CD14-positive monocyte (primary cell): ENCODE measurements around the gene BEST1. TPM values are rescaled to one million over a fixed set of nuclear protein-coding genes. Genes with fewer than 3 reads are reported as not detected.

Experiments
- DNase-seq, 3 donors: peaks; one replicate each; pipeline ENCODE4 v3.0.0-alpha.2; 2011 to 2022
- H2AFZ ChIP-seq: 2 replicates; pipeline ENCODE4 v1.6.0; 2012; ENCODE audit warnings: mild to moderate bottlenecking, low read depth, low read length, inconsistent platforms; ENCODE audit not compliant: insufficient read depth, poor library complexity, severe bottlenecking
- H3K27ac ChIP-seq, 2 donors: 1 replicate in 1 of 2; 2 replicates in 1 of 2; pipeline ENCODE4 v1.5.1; 2012 to 2013; ENCODE audit warnings: low read length in 2 of 2, control low read depth in 1 of 2, inconsistent platforms in 1 of 2, low read depth in 1 of 2, mild to moderate bottlenecking in 1 of 2
- H3K27me3 ChIP-seq, 2 donors: one replicate each; pipeline versions ENCODE4 v1.6.0 to v1.6.1; 2011 to 2013; ENCODE audit warnings: low read length in 2 of 2; ENCODE audit not compliant: control insufficient read depth in 2 of 2, insufficient read depth in 2 of 2
- H3K36me3 ChIP-seq, 2 donors: replicated peaks in 1 of 2; 1 replicate in 1 of 2; 2 replicates in 1 of 2; pipeline versions ENCODE4 v1.5.1 to v1.6.1; 2012 to 2013; ENCODE audit warnings: low read length in 2 of 2, control low read depth in 1 of 2, inconsistent platforms in 1 of 2, mild to moderate bottlenecking in 1 of 2; ENCODE audit not compliant: insufficient read depth in 2 of 2, control insufficient read depth in 1 of 2
- H3K4me1 ChIP-seq, 2 donors: 1 replicate in 1 of 2; 2 replicates in 1 of 2; pipeline versions ENCODE4 v1.5.1 to v1.6.1; 2012 to 2013; ENCODE audit warnings: low read length in 2 of 2, control low read depth in 1 of 2, inconsistent platforms in 1 of 2, mild to moderate bottlenecking in 1 of 2, moderate library complexity in 1 of 2; ENCODE audit not compliant: insufficient read depth in 2 of 2, control insufficient read depth in 1 of 2
- H3K4me2 ChIP-seq: replicated peaks from 2 replicates; pipeline ENCODE3; 2012; ENCODE audit warnings: low read length, moderate library complexity, mild to moderate bottlenecking; ENCODE audit not compliant: poor library complexity, severe bottlenecking; ENCODE audit errors: extremely low read depth
- H3K4me3 ChIP-seq, 3 experiments: fragments of 200-600 bp in 1 of 3; sonication (generic) in 1 of 3; replicated peaks in 1 of 3; 1 replicate in 2 of 3; 2 replicates in 1 of 3; pipeline ENCODE4 v1.5.1; 2011 to 2013; ENCODE audit warnings: low read length in 3 of 3, mild to moderate bottlenecking in 3 of 3, control low read depth in 2 of 3, low read depth in 2 of 3, inconsistent platforms in 1 of 3, moderate library complexity in 1 of 3
- H3K79me2 ChIP-seq: 2 replicates; pipeline ENCODE4 v1.6.0; 2012; ENCODE audit warnings: mild to moderate bottlenecking, control low read depth, inconsistent platforms, low read length, moderate library complexity; ENCODE audit not compliant: insufficient read depth
- H3K9ac ChIP-seq: 2 replicates; pipeline ENCODE4 v1.6.0; 2017; ENCODE audit warnings: low read length, mild to moderate bottlenecking; ENCODE audit not compliant: insufficient read depth, poor library complexity, severe bottlenecking
- H3K9me3 ChIP-seq, 2 donors: replicated peaks in 1 of 2; 1 replicate in 1 of 2; 2 replicates in 1 of 2; pipeline versions ENCODE4 v1.5.1 to v1.6.1; 2012 to 2013; ENCODE audit warnings: low read length in 2 of 2, control low read depth in 1 of 2; ENCODE audit not compliant: control insufficient read depth in 1 of 2, insufficient read depth in 1 of 2
- H4K20me1 ChIP-seq: 2 replicates; pipeline ENCODE4 v1.6.0; 2012; ENCODE audit warnings: mild to moderate bottlenecking, low read length, control low read depth, moderate library complexity; ENCODE audit not compliant: insufficient read depth
- H3K27ac Mint-ChIP-seq, 7 donors: one replicate each; pipeline ENCODE4 v1.8.0; 2020; ENCODE audit warnings: mild to moderate bottlenecking in 7 of 7, mixed read lengths in 7 of 7, moderate library complexity in 6 of 7, inconsistent platforms in 2 of 7
- H3K27me3 Mint-ChIP-seq, 3 donors: one replicate each; pipeline ENCODE4 v1.8.0; 2021 to 2022; ENCODE audit warnings: low read depth in 3 of 3, mild to moderate bottlenecking in 3 of 3, mixed read lengths in 3 of 3, moderate library complexity in 3 of 3, inconsistent platforms in 1 of 3
- H3K36me3 Mint-ChIP-seq, 2 donors: one replicate each; pipeline ENCODE4 v1.8.0; 2020; ENCODE audit warnings: mixed read lengths in 2 of 2, inconsistent platforms in 1 of 2, mild to moderate bottlenecking in 1 of 2
- H3K4me1 Mint-ChIP-seq: one replicate; pipeline ENCODE4 v1.8.0; 2020; ENCODE audit warnings: mild to moderate bottlenecking, mixed read lengths
- H3K4me3 Mint-ChIP-seq, 2 donors: one replicate each; pipeline ENCODE4 v1.8.0; 2020; ENCODE audit warnings: mild to moderate bottlenecking in 2 of 2, mixed read lengths in 2 of 2, moderate library complexity in 1 of 2
- H3K9me3 Mint-ChIP-seq, 7 donors: one replicate each; pipeline ENCODE4 v1.8.0; 2020 to 2022; ENCODE audit warnings: mixed read lengths in 7 of 7, mild to moderate bottlenecking in 6 of 7, moderate library complexity in 6 of 7, inconsistent platforms in 2 of 7
- CTCF ChIP-seq: fragments of 200-600 bp; IDR thresholded peaks from one replicate; pipeline ENCODE4 v1.8.0; 2022; ENCODE audit warnings: antibody characterized with exemption, mild to moderate bottlenecking
- WGBS: methylation state at CpG from one replicate; pipeline ENCODE4 v1.1.5; 2013; ENCODE audit warnings: missing lambda C conversion rate; ENCODE audit not compliant: insufficient coverage; 5-methylcytosine and 5-hydroxymethylcytosine counted together
- intact Hi-C, 2 donors: fragments of 100-400 bp; cut with micrococcal nuclease; formaldehyde crosslinking; loops; one replicate each; pipeline versions ENCODE4 v1.15.0 to v1.15.1; 2023
- polyA plus RNA-seq, 3 donors: library from polyadenylated mRNA; depleted of rRNA in 1 of 3; unstranded in 2 of 3; stranded (reverse) in 1 of 3; fragments of 300-500 nt in 2 of 3; fragments of >200 nt in 1 of 3; fragmentation: Illumina TruSeq in 2 of 3; gene quantifications; 1 replicate in 2 of 3; 2 replicates in 1 of 3; pipeline ENCODE4 v1.2.3, GENCODE V29; 2012 to 2021

Gene BEST1
- polyA plus RNA-seq, 3 donors, result 5.9 to 24.9 (median 7.4) TPM

GRCh38 chr11:61905801-61906521 lies 44.2 kb upstream of the BEST1 start:
- Mint-ChIP-seq H3K27me3 (peaks cover 5 to 18% (median 8%) of the 10 kb centered on the region in 3 donors), H3K27ac (no peak overlapping the region), H3K4me1 (peaks cover 5% of the 10 kb centered on the region), H3K9me3 (peaks cover 0 to 5% (median 1%) of the 10 kb centered on the region in 7 donors), H3K4me3 (no peak overlapping the region), H3K36me3 (no peaks in the 10 kb centered on the region)
- 100% methylated on average over 7 of the region's 14 CpGs for WGBS
- H3K4me2 ChIP-seq, result no peak overlapping the region
- no peak overlapping the region for H3K9ac ChIP-seq
- no peak overlapping the region for H3K27ac ChIP-seq
- no peak for TF ChIP-seq CTCF
- no peak overlapping the region for H3K4me3 ChIP-seq
- peaks cover 0 to 10% of the 10 kb centered on the region in 2 donors for H3K27me3 ChIP-seq
- no peaks in the 10 kb centered on the region for H3K79me2 ChIP-seq
- peaks cover 2 to 10% of the 10 kb centered on the region in 2 donors for H3K4me1 ChIP-seq
- intact Hi-C loops, result no loop called here
- no peak overlapping the region for H2AFZ ChIP-seq
- no peaks in the 10 kb centered on the region for H3K9me3 ChIP-seq
- no peak for DNase-seq
- H4K20me1 ChIP-seq, result no peaks in the 10 kb centered on the region
- no peaks in the 10 kb centered on the region for H3K36me3 ChIP-seq

- Mint-ChIP-seq H3K4me1 (peaks cover 10% of the 10 kb centered on the region), H3K36me3 (no peaks in the 10 kb centered on the region), H3K27me3 (peaks cover 5 to 18% (median 10%) of the 10 kb centered on the region in 3 donors), H3K27ac (no peak overlapping the region), H3K9me3 (peaks cover 0 to 5% (median 1%) of the 10 kb centered on the region in 7 donors), H3K4me3 (no peak overlapping the region)
- no peak for DNase-seq
- 83% methylated on average over 14 of the region's 14 CpGs for WGBS
- no peak for TF ChIP-seq CTCF
- Histone ChIP-seq H3K9me3 (no peaks in the 10 kb centered on the region), H3K27me3 (peaks cover 0 to 10% of the 10 kb centered on the region in 2 donors), H3K4me3 (no peak overlapping the region), H3K4me1 (peaks cover 8 to 16% of the 10 kb centered on the region in 2 donors), H3K27ac (no peak overlapping the region), H3K36me3 (no peaks in the 10 kb centered on the region), H4K20me1 (no peaks in the 10 kb centered on the region), H3K9ac (no peak overlapping the region), H3K4me2 (no peak overlapping the region), H3K79me2 (no peaks in the 10 kb centered on the region), H2AFZ (no peak overlapping the region)
- intact Hi-C loops, result no loop called here
Observed at GRCh38 chr11:61906522-61906909, 43.6 kb upstream of the BEST1 start.
